Activated CD4-positive, alpha-beta memory T cell treated with anti-CD3 and anti-CD28 coated beads for 36 hours (primary cell): Measurements from ENCODE around the gene PRKACA. TPM values are rescaled to one million over a fixed set of nuclear protein-coding genes. Genes with fewer than 3 reads are reported as not detected.
A peak's percentile ranks its signal among the peaks of the same experiment; 100 is the strongest.

Source experiments
- CTCF ChIA-PET: fragments of 350-600 bp; sonication (Branson Sonifier 250); formaldehyde crosslinking; loops from one replicate; lab custom pipeline; 2021; ENCODE audit warnings: antibody characterized with exemption, inconsistent platforms; lab: Charles Lee
- POLR2A ChIA-PET: fragments of 350-600 bp; sonication (Branson Sonifier 250); formaldehyde crosslinking; loops from one replicate; lab custom pipeline; 2021; ENCODE audit warnings: antibody characterized with exemption; lab: Charles Lee
- DNase-seq: peaks from one replicate; pipeline ENCODE4 v3.0.0-alpha.2; 2020
- H3K27ac Mint-ChIP-seq: one replicate; pipeline ENCODE4 v1.8.0; 2021; ENCODE audit warnings: mixed read lengths
- H3K27me3 Mint-ChIP-seq: one replicate; pipeline ENCODE4 v1.8.0; 2021; ENCODE audit warnings: mixed read lengths
- H3K36me3 Mint-ChIP-seq: one replicate; pipeline ENCODE4 v1.8.0; 2021; ENCODE audit warnings: mixed read lengths
- H3K4me1 Mint-ChIP-seq: one replicate; pipeline ENCODE4 v1.8.0; 2021; ENCODE audit warnings: low read depth, mixed read lengths
- H3K4me3 Mint-ChIP-seq: one replicate; pipeline ENCODE4 v1.8.0; 2021; ENCODE audit warnings: mild to moderate bottlenecking, mixed read lengths
- H3K9me3 Mint-ChIP-seq: one replicate; pipeline ENCODE4 v1.8.0; 2021; ENCODE audit warnings: mixed read lengths
- intact Hi-C: fragments of 100-400 bp; cut with micrococcal nuclease; formaldehyde crosslinking; loops from one replicate; pipeline ENCODE4 v1.15.1; 2023
- total RNA-seq, 2 experiments: library from RNA; stranded (reverse); gene quantifications; one replicate each; pipeline ENCODE4 v1.2.3, GENCODE V29; 2021

Gene PRKACA
- total RNA-seq: 10 to 100 TPM; 64.3 to 65.6 TPM

DNA sequence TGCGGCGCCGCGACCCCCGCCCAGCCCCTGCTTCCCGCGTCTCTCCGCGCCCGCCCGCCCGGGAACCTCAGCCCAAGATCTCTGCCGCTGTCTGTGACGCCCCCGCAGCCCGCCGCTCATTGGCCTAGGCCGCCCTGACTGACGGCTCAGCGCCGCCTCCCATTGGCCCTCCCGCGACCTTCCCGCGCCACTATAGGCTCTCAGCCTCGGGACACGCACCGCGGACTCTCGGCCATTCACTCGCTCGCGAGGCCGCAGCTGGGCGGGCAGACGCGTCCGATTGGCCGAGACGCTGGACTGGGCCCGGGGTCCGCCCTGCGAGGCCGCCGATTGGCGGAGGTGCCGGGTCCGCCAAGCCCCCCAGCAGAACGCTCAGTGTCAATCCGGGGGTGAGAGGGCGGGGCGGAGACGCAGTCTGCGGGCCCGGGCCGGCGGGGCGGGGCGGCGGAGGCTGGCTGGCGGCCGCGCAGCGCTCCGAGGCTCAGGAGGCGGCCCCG is at the start of gene PRKACA:
Gene PRKACA (minus strand): TSS at position 95 of the 497 bp plus-strand sequence. CDS start 215 bp downstream, outside the sequence.
- DNase-seq: peak; percentile 99
- peak within 1 kb of the TSS; percentile 81 for H3K4me3 Mint-ChIP-seq
- H3K27ac Mint-ChIP-seq: peak within 1 kb of the TSS; percentile 76
- intact Hi-C loops: loop anchor here (1.0 to 5.0 kb wide), 3 partner anchors 19 to 35 kb away; partner anchors contain the start of gene ASF1B
- H3K36me3 Mint-ChIP-seq: peaks cover 6% of the 10 kb centered on the region
- CTCF ChIA-PET: interaction anchor here (1.5 to 5.0 kb wide), 2 partner anchors 19 to 238 kb away, joined by 3 to 37 read pairs; partner anchors contain the start of gene ASF1B
- H3K4me1 Mint-ChIP-seq: peaks cover 37% of the 10 kb centered on the region
- no peaks in the 10 kb centered on the region for H3K27me3 Mint-ChIP-seq
- no peaks in the 10 kb centered on the region for H3K9me3 Mint-ChIP-seq
- POLR2A ChIA-PET: interaction anchor here (0.7 to 1.3 kb wide), 2 partner anchors 19 to 111 kb away, joined by 3 to 4 read pairs; no protein-coding TSS in a partner anchor

- Mint-ChIP-seq H3K36me3 (peaks cover 11% of the 10 kb centered on the region), H3K27ac (peak overlapping the region; percentile 61), H3K4me1 (peaks cover 27% of the 10 kb centered on the region), H3K9me3 (no peaks in the 10 kb centered on the region), H3K4me3 (peak overlapping the region; percentile 59), H3K27me3 (no peaks in the 10 kb centered on the region)
- ChIA-PET POLR2A (interaction anchor here (0.6 kb wide), 1 partner anchor 17 kb away, joined by 3 read pairs; no protein-coding TSS in a partner anchor), CTCF (interaction anchor here (1.0 to 2.4 kb wide), 3 partner anchors 20 to 30 kb away, joined by 3 to 8 read pairs (median 3); partner anchors contain the start of gene ASF1B)
- peak; percentile 18 for DNase-seq
- intact Hi-C loops: no loop called here
These were observed 49.5 kb upstream of the PRKACA start for GRCh38 chr19:14166999-14167575.

GRCh38 chr19:14165990-14166830 is 48.6 kb upstream of the PRKACA start:
- no peaks in the 10 kb centered on the region for H3K9me3 Mint-ChIP-seq

DNA sequence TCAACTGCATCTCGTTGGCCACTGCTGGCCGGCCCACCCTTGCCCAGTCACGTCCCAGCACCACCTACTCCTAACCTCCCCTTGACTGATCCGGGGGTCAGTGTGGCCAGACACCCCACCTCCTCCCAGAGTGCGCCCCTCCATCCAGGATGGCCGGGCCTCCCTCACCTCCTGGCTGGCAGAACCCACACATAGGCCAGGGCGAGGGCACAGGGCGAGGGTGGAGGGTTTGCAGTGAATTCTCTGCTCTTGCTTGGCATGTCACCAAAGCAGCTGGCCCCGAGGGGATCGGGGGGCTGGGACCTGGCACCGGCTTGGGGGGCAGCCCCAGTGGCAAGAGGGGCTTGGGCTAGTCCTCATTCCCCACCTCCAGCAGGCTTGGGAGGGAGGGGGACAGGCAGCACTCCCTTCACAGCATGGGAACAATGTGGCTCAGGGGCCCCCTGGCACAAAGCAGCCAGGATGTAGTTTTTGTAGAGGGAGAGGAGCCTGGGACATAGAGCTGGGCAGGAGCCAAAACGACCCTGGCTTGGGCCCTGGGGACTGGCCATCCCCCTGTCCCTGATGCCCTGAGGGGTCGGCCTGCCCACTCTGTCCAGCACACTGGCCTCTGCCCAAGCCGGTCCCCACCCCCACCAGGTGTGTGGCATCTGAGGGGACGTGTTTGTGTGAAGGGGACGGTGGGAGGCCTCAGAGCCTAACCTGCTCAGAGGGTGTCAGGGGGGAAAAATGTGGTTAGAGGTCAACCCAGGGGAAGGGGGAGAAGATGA is 47.3 kb upstream of the PRKACA start:
- Mint-ChIP-seq H3K4me1 (peaks cover 27% of the 10 kb centered on the region), H3K36me3 (peaks cover 2% of the 10 kb centered on the region), H3K4me3 (no peak overlapping the region), H3K9me3 (no peaks in the 10 kb centered on the region), H3K27ac (no peak overlapping the region), H3K27me3 (no peaks in the 10 kb centered on the region)
- no peak for DNase-seq
- ChIA-PET CTCF (interaction anchor here (1.2 to 1.5 kb wide), 2 partner anchors 28 to 184 kb away, joined by 3 to 4 read pairs; partner anchors contain the start of gene ASF1B), POLR2A (no interaction called here)
- intact Hi-C loops: no loop called here

More at GRCh38 chr19:14165990-14166830, 48.6 kb upstream of the PRKACA start:
- intact Hi-C loops: no loop called here
- H3K4me3 Mint-ChIP-seq: peak overlapping the region; percentile 59
- peaks cover 11% of the 10 kb centered on the region for H3K36me3 Mint-ChIP-seq
- no peaks in the 10 kb centered on the region for H3K27me3 Mint-ChIP-seq
- POLR2A ChIA-PET: interaction anchor here (0.6 kb wide), 1 partner anchor 18 kb away, joined by 3 read pairs; no protein-coding TSS in a partner anchor
- peak overlapping the region; percentile 58 for H3K27ac Mint-ChIP-seq
- peaks cover 27% of the 10 kb centered on the region for H3K4me1 Mint-ChIP-seq
- CTCF ChIA-PET: interaction anchor here (1.1 to 2.4 kb wide), 4 partner anchors 20 to 182 kb away, joined by 3 to 8 read pairs (median 4); partner anchors contain the start of gene ASF1B
- DNase-seq: no peak

- intact Hi-C loops: no loop called here
- no peak overlapping the region for H3K4me3 Mint-ChIP-seq
- no peaks in the 10 kb centered on the region for H3K36me3 Mint-ChIP-seq
- peaks cover 27% of the 10 kb centered on the region for H3K4me1 Mint-ChIP-seq
- CTCF ChIA-PET: no interaction called here
- H3K27ac Mint-ChIP-seq: no peak overlapping the region
- H3K9me3 Mint-ChIP-seq: no peaks in the 10 kb centered on the region
- H3K27me3 Mint-ChIP-seq: no peaks in the 10 kb centered on the region
- POLR2A ChIA-PET: no interaction called here
- DNase-seq: no peak
These were observed 46.5 kb upstream of the PRKACA start for GRCh38 chr19:14164082-14164481.

DNA sequence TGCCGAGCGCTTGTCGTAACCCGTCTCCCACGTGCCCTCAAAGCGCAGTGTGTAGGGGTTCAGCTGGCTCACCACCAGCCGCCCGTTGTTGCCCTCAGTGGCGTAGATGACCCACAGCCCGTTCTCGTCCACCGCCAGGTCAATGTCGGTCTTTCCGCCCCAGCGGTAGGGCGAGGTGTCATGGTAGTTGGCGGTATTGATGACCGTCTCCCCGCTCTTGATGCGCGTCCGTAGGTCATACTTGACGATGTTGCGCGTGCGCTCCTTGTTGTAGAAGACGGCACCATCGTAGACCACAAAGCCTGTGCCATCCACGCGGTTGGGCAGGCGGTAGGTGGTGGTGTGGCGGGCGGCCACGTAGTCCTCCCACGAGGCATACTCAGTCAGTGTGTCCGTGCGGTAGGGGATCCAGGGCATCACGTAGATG is 45.3 kb upstream of the PRKACA start:
- H3K36me3 Mint-ChIP-seq: peaks cover 2% of the 10 kb centered on the region
- POLR2A ChIA-PET: no interaction called here

GRCh38 chr19:14161305-14161704 is 43.7 kb upstream of the PRKACA start:
- H3K36me3 Mint-ChIP-seq: peaks cover 10% of the 10 kb centered on the region
- intact Hi-C loops: no loop called here
- ChIA-PET POLR2A (no interaction called here), CTCF (no interaction called here)
- H3K4me3 Mint-ChIP-seq: no peak overlapping the region
- no peak overlapping the region for H3K27ac Mint-ChIP-seq
- DNase-seq: no peak
- no peaks in the 10 kb centered on the region for H3K27me3 Mint-ChIP-seq
- H3K4me1 Mint-ChIP-seq: peaks cover 9% of the 10 kb centered on the region
- H3K9me3 Mint-ChIP-seq: no peaks in the 10 kb centered on the region

More for the DNA sequence above, 45.3 kb upstream of the PRKACA start:
- no peak for DNase-seq
- no peak overlapping the region for H3K27ac Mint-ChIP-seq
- CTCF ChIA-PET: no interaction called here
- intact Hi-C loops: no loop called here
- no peaks in the 10 kb centered on the region for H3K27me3 Mint-ChIP-seq
- H3K9me3 Mint-ChIP-seq: no peaks in the 10 kb centered on the region
- peaks cover 21% of the 10 kb centered on the region for H3K4me1 Mint-ChIP-seq
- H3K4me3 Mint-ChIP-seq: no peak overlapping the region

GRCh38 chr19:14160017-14160703 is 42.6 kb upstream of the PRKACA start:
- CTCF ChIA-PET: interaction anchor here (2.4 kb wide), 1 partner anchor 23 kb away, joined by 12 read pairs; the partner anchor contains the start of gene ASF1B
- peaks cover 10% of the 10 kb centered on the region for H3K36me3 Mint-ChIP-seq

DNA sequence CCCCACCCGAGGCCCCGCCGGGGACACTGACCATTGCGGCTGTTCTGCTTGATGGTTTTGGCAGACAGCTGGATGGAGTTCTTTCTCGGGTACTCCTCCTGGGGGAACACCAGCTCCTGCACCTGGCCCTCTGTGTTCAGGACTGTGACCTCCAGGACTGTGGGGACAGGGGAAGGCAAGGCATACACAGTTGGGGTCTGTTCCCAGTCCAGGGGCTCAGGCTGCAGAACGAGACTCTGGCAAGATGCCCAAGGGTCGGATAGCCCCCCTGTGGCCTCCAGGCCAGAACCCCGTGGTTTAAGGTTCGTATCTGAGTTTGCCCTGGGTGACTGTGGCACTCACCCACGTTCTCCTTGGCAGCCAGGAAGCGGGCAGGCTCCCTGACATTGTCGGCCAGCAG is 41.5 kb upstream of the PRKACA start:
- Mint-ChIP-seq H3K27me3 (no peaks in the 10 kb centered on the region), H3K4me1 (no peaks in the 10 kb centered on the region), H3K27ac (no peak overlapping the region), H3K9me3 (no peaks in the 10 kb centered on the region), H3K36me3 (peaks cover 10% of the 10 kb centered on the region), H3K4me3 (no peak overlapping the region)
- DNase-seq: no peak
- POLR2A ChIA-PET: no interaction called here
- CTCF ChIA-PET: interaction anchor here (2.4 kb wide), 1 partner anchor 22 kb away, joined by 12 read pairs; the partner anchor contains the start of gene ASF1B
- intact Hi-C loops: no loop called here

More at GRCh38 chr19:14160017-14160703, 42.6 kb upstream of the PRKACA start:
- Mint-ChIP-seq H3K4me3 (no peak overlapping the region), H3K4me1 (no peaks in the 10 kb centered on the region), H3K27me3 (no peaks in the 10 kb centered on the region), H3K27ac (no peak overlapping the region), H3K9me3 (no peaks in the 10 kb centered on the region)
- intact Hi-C loops: no loop called here
- no peak for DNase-seq
- POLR2A ChIA-PET: no interaction called here

- DNase-seq: no peak
- no peaks in the 10 kb centered on the region for H3K4me1 Mint-ChIP-seq
- no peak overlapping the region for H3K4me3 Mint-ChIP-seq
- no peak overlapping the region for H3K27ac Mint-ChIP-seq
- intact Hi-C loops: no loop called here
- no peaks in the 10 kb centered on the region for H3K27me3 Mint-ChIP-seq
- no peaks in the 10 kb centered on the region for H3K9me3 Mint-ChIP-seq
- POLR2A ChIA-PET: no interaction called here
- peaks cover 10% of the 10 kb centered on the region for H3K36me3 Mint-ChIP-seq
- CTCF ChIA-PET: interaction anchor here (2.4 kb wide), 1 partner anchor 22 kb away, joined by 12 read pairs; the partner anchor contains the start of gene ASF1B
These were observed 40.9 kb upstream of the PRKACA start for GRCh38 chr19:14158276-14159023.
